Keratinocyte (primary cell): ENCODE measurements around the gene CCR5. TPM values are rescaled to one million over a fixed set of nuclear protein-coding genes. Genes with fewer than 3 reads are reported as not detected.
"Not testable (repeated sequence)": the region's sequence is repeated elsewhere in the genome, so short reads cannot be mapped to it uniquely, and the experiment has no call there.

Source experiments
- DNase-seq: peaks from one replicate; pipeline ENCODE4 v3.0.0-alpha.2; 2011; ENCODE audit warnings: low read depth, missing footprints, low spot score
- FAIRE-seq: peaks from 2 replicates; lab custom pipeline; 2011; peaks lifted over from hg19 to GRCh38; lab: Jason Lieb, UNC
- H2AFZ ChIP-seq: 2 replicates; pipeline ENCODE4 v1.6.0; 2012; ENCODE audit warnings: low read length, control low read depth, inconsistent platforms; ENCODE audit not compliant: control insufficient read depth
- H3K27ac ChIP-seq: 2 replicates; pipeline ENCODE4 v1.5.1; 2011; ENCODE audit warnings: low read length; ENCODE audit not compliant: control insufficient read depth, insufficient read depth
- H3K27me3 ChIP-seq: 3 replicates; pipeline ENCODE4 v1.6.0; 2011; ENCODE audit warnings: low read length; ENCODE audit not compliant: control insufficient read depth, insufficient read depth; ENCODE audit errors: extremely low read depth
- H3K36me3 ChIP-seq, 2 experiments: 2 replicates in 1 of 2; 3 replicates in 1 of 2; pipeline ENCODE4 v1.5.1; 2011; ENCODE audit warnings: low read length in 2 of 2, mild to moderate bottlenecking in 1 of 2; ENCODE audit not compliant: control insufficient read depth in 2 of 2, insufficient read depth in 2 of 2; ENCODE audit errors: extremely low read depth in 1 of 2
- H3K4me1 ChIP-seq: 3 replicates; pipeline ENCODE4 v1.5.1; 2011; ENCODE audit warnings: low read length; ENCODE audit not compliant: control insufficient read depth, insufficient read depth; ENCODE audit errors: extremely low read depth
- H3K4me2 ChIP-seq: 3 replicates; pipeline ENCODE4 v1.6.0; 2011; ENCODE audit warnings: low read depth, low read length; ENCODE audit not compliant: control insufficient read depth, insufficient read depth; ENCODE audit errors: extremely low read depth
- H3K4me3 ChIP-seq, 3 experiments: fragments of 200-600 bp in 1 of 3; sonication (generic) in 1 of 3; 2 replicates in 2 of 3; 3 replicates in 1 of 3; pipeline ENCODE4 v1.5.1; 2011 to 2016; ENCODE audit warnings: low read length in 3 of 3, mild to moderate bottlenecking in 3 of 3, control low read depth in 2 of 3, inconsistent platforms in 1 of 3, low read depth in 1 of 3, mixed read lengths in 1 of 3, mixed run types in 1 of 3, moderate library complexity in 1 of 3; ENCODE audit not compliant: control insufficient read depth in 2 of 3, insufficient read depth in 2 of 3; ENCODE audit errors: extremely low read depth in 1 of 3
- H3K79me2 ChIP-seq: 2 replicates; pipeline ENCODE4 v1.6.0; 2012; ENCODE audit warnings: low read length; ENCODE audit not compliant: control insufficient read depth, insufficient read depth
- H3K9ac ChIP-seq: 3 replicates; pipeline ENCODE4 v1.6.0; 2011; ENCODE audit warnings: low read length; ENCODE audit not compliant: control insufficient read depth, insufficient read depth; ENCODE audit errors: extremely low read depth
- H3K9me1 ChIP-seq: 3 replicates; pipeline ENCODE4 v1.6.0; 2011; ENCODE audit warnings: low read length; ENCODE audit not compliant: control insufficient read depth, insufficient read depth; ENCODE audit errors: extremely low read depth
- H3K9me3 ChIP-seq: 2 replicates; pipeline ENCODE4 v1.5.1; 2012; ENCODE audit warnings: low read depth, low read length; ENCODE audit not compliant: control insufficient read depth
- H4K20me1 ChIP-seq: 3 replicates; pipeline ENCODE4 v1.6.0; 2011; ENCODE audit warnings: low read length; ENCODE audit not compliant: control insufficient read depth, insufficient read depth; ENCODE audit errors: extremely low read depth
- CTCF ChIP-seq, 3 experiments: IDR thresholded peaks in 1 of 3; conservative IDR thresholded peaks in 1 of 3; optimal IDR thresholded peaks in 1 of 3; 2 replicates in 2 of 3; 3 replicates in 1 of 3; pipeline versions ENCODE3 to v1.5.1; 2011; ENCODE audit warnings: low read length in 3 of 3, mild to moderate bottlenecking in 3 of 3, moderate library complexity in 2 of 3, control low read depth in 1 of 3, inconsistent platforms in 1 of 3; ENCODE audit not compliant: insufficient read depth in 2 of 3; ENCODE audit errors: extremely low read depth in 1 of 3
- EZH2 ChIP-seq: IDR thresholded peaks from one replicate; pipeline ENCODE4 v1.6.1; 2012; ENCODE audit warnings: inconsistent platforms, mild to moderate bottlenecking, low read length, moderate library complexity
- dilution Hi-C: fragments of 300-500 bp; cut with MboI; formaldehyde crosslinking; loops from one replicate; pipeline ENCODE4 v1.7.0; 2020; ENCODE audit warnings: low sequenced_read_pairs; ENCODE audit not compliant: extremely low pct_ligation_motif_present
- polyA plus RNA-seq, 5 experiments: library from polyadenylated mRNA; depleted of rRNA in 3 of 5; stranded (reverse) in 3 of 5; stranded (forward) in 1 of 5; unstranded in 1 of 5; fragments of >200 nt; gene quantifications; 1 replicate in 1 of 5; 2 replicates in 3 of 5; 3 replicates in 1 of 5; pipeline versions ENCODE4 v1.2.1 to v1.2.3, GENCODE V29; 2011 to 2012; ENCODE audit warnings: missing spikeins in 2 of 5, low read depth in 1 of 5, low replicate concordance in 1 of 5

Gene CCR5
- polyA plus RNA-seq, 1 donor (not counting 4 experiments of a cell fraction or from before 2014, with no cell fraction given), result 0.14 TPM

DNA sequence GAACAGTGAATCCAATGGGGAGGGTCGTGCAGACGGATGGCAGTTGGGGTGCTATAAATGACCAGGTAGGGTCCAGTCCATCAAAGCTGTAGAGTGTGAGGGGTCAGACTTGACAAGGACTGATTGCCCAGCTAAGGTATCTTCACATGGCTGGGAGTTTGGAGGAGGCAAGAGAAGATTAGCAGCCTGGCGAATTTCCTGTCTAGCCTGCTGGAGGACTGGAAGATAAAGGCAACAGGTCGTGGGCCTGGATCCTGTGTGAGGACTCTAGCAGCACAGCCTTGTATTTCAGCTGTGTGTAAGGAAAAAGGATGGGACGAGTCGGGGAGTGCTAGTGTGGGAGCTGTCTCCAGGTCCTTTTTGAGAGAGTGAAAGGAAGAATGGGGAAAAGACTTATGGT is 18.6 kb downstream of the CCR5 start:
- no peaks in the 10 kb centered on the region for H4K20me1 ChIP-seq
- no peak overlapping the region for H2AFZ ChIP-seq
- dilution Hi-C loops, result no loop called here
- H3K4me3 ChIP-seq, result no peak overlapping the region
- no peak for DNase-seq
- peaks cover 2% of the 10 kb centered on the region for H3K9me3 ChIP-seq
- H3K9ac ChIP-seq, result no peak overlapping the region
- TF ChIP-seq EZH2 (no peak), CTCF (optimal IDR thresholded peaks at IDR 0.05 in 1 of 3, IDR thresholded peaks at IDR 0.05 in 1 of 3, conservative IDR thresholded peaks at IDR 0.05 in 1 of 3; ENCODE audit: extremely low read depth in 1 of 3, insufficient read depth in 2 of 3, low read length in 3 of 3) (no peak)
- no peaks in the 10 kb centered on the region for H3K36me3 ChIP-seq
- no peaks in the 10 kb centered on the region for H3K9me1 ChIP-seq
- peaks cover 14% of the 10 kb centered on the region for H3K4me1 ChIP-seq
- no peaks in the 10 kb centered on the region for H3K27me3 ChIP-seq
- FAIRE-seq, result no peak
- no peak overlapping the region for H3K4me2 ChIP-seq
- no peak overlapping the region for H3K27ac ChIP-seq
- no peaks in the 10 kb centered on the region for H3K79me2 ChIP-seq

DNA sequence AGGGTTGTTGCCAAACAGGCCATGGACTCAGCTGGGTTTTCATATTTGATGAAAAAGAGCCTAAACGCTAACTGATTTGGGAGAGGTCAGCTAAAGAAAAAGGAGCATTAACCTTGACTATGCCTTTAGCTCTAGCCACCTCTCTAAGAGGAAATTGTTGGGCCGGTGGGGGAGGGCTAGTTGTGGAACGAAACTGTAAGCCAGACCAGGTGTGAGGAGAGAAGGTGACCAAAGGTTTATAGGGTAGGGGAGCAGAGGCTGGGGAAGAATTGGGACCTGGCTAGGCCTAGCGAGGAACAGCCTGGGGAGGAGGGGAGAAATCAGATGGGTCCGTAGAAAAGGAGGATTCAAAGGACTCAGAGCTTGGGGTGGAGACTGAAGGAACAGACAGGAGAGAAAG is 20.8 kb downstream of the CCR5 start:
- H3K4me2 ChIP-seq, H3K27ac ChIP-seq, H3K27me3 ChIP-seq, H3K9me3 ChIP-seq, dilution Hi-C loops, H3K9ac ChIP-seq, H3K36me3 ChIP-seq, H4K20me1 ChIP-seq, H3K4me1 ChIP-seq, H2AFZ ChIP-seq, H3K79me2 ChIP-seq, DNase-seq, H3K9me1 ChIP-seq, H3K4me3 ChIP-seq, FAIRE-seq: not testable (repeated sequence)

GRCh38 chr3:46393011-46393410 is 22.3 kb downstream of the CCR5 start:
- dilution Hi-C loops, result no loop called here

More at GRCh38 chr3:46393011-46393410, 22.3 kb downstream of the CCR5 start:
- Histone ChIP-seq H3K79me2 (no peaks in the 10 kb centered on the region), H3K27me3 (no peaks in the 10 kb centered on the region), H2AFZ (no peak overlapping the region), H3K9me1 (no peaks in the 10 kb centered on the region), H3K4me2 (no peak overlapping the region), H4K20me1 (no peaks in the 10 kb centered on the region), H3K36me3 (no peaks in the 10 kb centered on the region), H3K9me3 (no peaks in the 10 kb centered on the region), H3K27ac (no peak overlapping the region), H3K4me3 (no peak overlapping the region), H3K4me1 (no peaks in the 10 kb centered on the region), H3K9ac (no peak overlapping the region)
- FAIRE-seq, result no peak
- DNase-seq, result no peak
- TF ChIP-seq CTCF (optimal IDR thresholded peaks at IDR 0.05 in 1 of 3, IDR thresholded peaks at IDR 0.05 in 1 of 3, conservative IDR thresholded peaks at IDR 0.05 in 1 of 3; ENCODE audit: extremely low read depth in 1 of 3, insufficient read depth in 2 of 3, low read length in 3 of 3) (no peak), EZH2 (no peak)
